Kidney (tissue), 14 donors: ENCODE measurements around the gene ARHGAP29. TPM values are rescaled to one million over a fixed set of nuclear protein-coding genes. Genes with fewer than 3 reads are reported as not detected.
"Not testable (repeated sequence)": the region's sequence is repeated elsewhere in the genome, so short reads cannot be mapped to it uniquely, and the experiment has no call there.

ENCODE experiments used
- DNase-seq, 5 donors: peaks; one replicate each; pipeline ENCODE4 v3.0.0-alpha.2; 2013 to 2020
- FAIRE-seq: peaks from 2 replicates; lab custom pipeline; 2012; peaks lifted over from hg19 to GRCh38; lab: Jason Lieb, UNC
- H3K27ac ChIP-seq, 2 donors: one replicate each; pipeline ENCODE4 v1.7.0; 2013; ENCODE audit warnings: low read depth in 2 of 2, low read length in 2 of 2, inconsistent platforms in 1 of 2
- H3K27me3 ChIP-seq: one replicate; pipeline ENCODE4 v1.7.1; 2013; ENCODE audit warnings: low read length, inconsistent platforms; ENCODE audit not compliant: control insufficient read depth, insufficient read depth
- H3K36me3 ChIP-seq, 3 donors: one replicate each; pipeline versions ENCODE4 v1.7.0 to v1.7.1; 2013; ENCODE audit warnings: low read length in 3 of 3, control low read depth in 1 of 3, inconsistent platforms in 1 of 3; ENCODE audit not compliant: insufficient read depth in 3 of 3, control insufficient read depth in 2 of 3
- H3K4me1 ChIP-seq, 3 donors: one replicate each; pipeline versions ENCODE4 v1.7.0 to v1.7.1; 2013; ENCODE audit warnings: low read length in 3 of 3, inconsistent platforms in 1 of 3, low read depth in 1 of 3; ENCODE audit not compliant: control insufficient read depth in 2 of 3, insufficient read depth in 2 of 3
- H3K4me3 ChIP-seq, 3 donors: one replicate each; pipeline versions ENCODE4 v1.7.0 to v1.8.1; 2013; ENCODE audit warnings: low read length in 3 of 3, control low read depth in 1 of 3, inconsistent platforms in 1 of 3
- H3K9ac ChIP-seq, 3 donors: one replicate each; pipeline versions ENCODE4 v1.7.0 to v1.7.1; 2013; ENCODE audit warnings: low read length in 3 of 3, control low read depth in 1 of 3, inconsistent platforms in 1 of 3
- H3K9me3 ChIP-seq, 3 donors: one replicate each; pipeline versions ENCODE4 v1.7.0 to v1.7.1; 2013; ENCODE audit warnings: low read length in 3 of 3, control low read depth in 1 of 3, inconsistent platforms in 1 of 3; ENCODE audit not compliant: control insufficient read depth in 2 of 3, insufficient read depth in 1 of 3
- CTCF ChIP-seq: IDR thresholded peaks from 3 replicates; pipeline ENCODE4 v1.5.1; 2012; ENCODE audit warnings: mild to moderate bottlenecking, moderate library complexity, borderline replicate concordance; ENCODE audit not compliant: insufficient read depth; ENCODE audit errors: extremely low read depth
- intact Hi-C: fragments of 100-400 bp; cut with DNase I; formaldehyde crosslinking; loops from one replicate; pipeline ENCODE4 v1.11.1; 2022
- polyA plus RNA-seq: library from polyadenylated mRNA; stranded (reverse); fragments of 350-450 nt; fragmentation: Illumina TruSeq; extraction: RNeasy Lipid Tissue Mini Kit (QIAGEN cat#74804); gene quantifications from one replicate; pipeline ENCODE4 v1.2.3, GENCODE V29; 2014; ENCODE audit warnings: low read depth, low replicate concordance; ENCODE audit not compliant: insufficient read depth
- total RNA-seq: library from RNA; stranded (reverse); fragmentation: NEBNext Ultra II Directional; extraction: Animal tissue kit (Norgen Biotek cat#: 25700); gene quantifications from one replicate; pipeline ENCODE4 v1.2.1, GENCODE V29; 2021
- donor health status: control.
- donor health status: control.
- donor health status: control.
- donor health status: control.
- donor health status: control.
- donor health status: DM: yes; HTN: yes; CAD: no.
- donor health status: Normal renal cell carcinoma (clear cell type).

The ARHGAP29 gene
- total and polyA plus RNA-seq, 2 donors from 2014 or later: 15.9 to 145 TPM

- H3K27me3 ChIP-seq: no peaks in the 10 kb centered on the region
- H3K27ac ChIP-seq: no peak overlapping the region
- H3K9me3 ChIP-seq: no peaks in the 10 kb centered on the region
- H3K4me1 ChIP-seq: no peaks in the 10 kb centered on the region
- H3K9ac ChIP-seq: no peak overlapping the region
- FAIRE-seq (no peak), DNase-seq (no peak)
- intact Hi-C loops: no loop called here
- no peak overlapping the region for H3K4me3 ChIP-seq
- no peak for TF ChIP-seq CTCF
- H3K36me3 ChIP-seq: peaks cover 5 to 25% (median 15%) of the 10 kb centered on the region in 3 donors
Measured at GRCh38 chr1:94169126-94169525, 68.3 kb downstream of the ARHGAP29 start.

GRCh38 chr1:94165843-94166242 is 71.5 kb downstream of the ARHGAP29 start:
- intact Hi-C loops: no loop called here
- Histone ChIP-seq H3K27ac (no peak overlapping the region), H3K27me3 (no peaks in the 10 kb centered on the region), H3K9ac (no peak overlapping the region), H3K36me3 (peaks cover 0 to 4% (median 0%) of the 10 kb centered on the region in 3 donors), H3K4me1 (no peaks in the 10 kb centered on the region), H3K4me3 (no peak overlapping the region), H3K9me3 (no peaks in the 10 kb centered on the region)
- TF ChIP-seq CTCF: no peak
- FAIRE-seq (no peak), DNase-seq (no peak)

- H3K9ac ChIP-seq, FAIRE-seq, H3K9me3 ChIP-seq, H3K4me1 ChIP-seq, H3K27ac ChIP-seq, intact Hi-C loops, DNase-seq, H3K4me3 ChIP-seq, H3K36me3 ChIP-seq, H3K27me3 ChIP-seq: not testable (repeated sequence)
Measured at GRCh38 chr1:94164885-94165284, 72.5 kb downstream of the ARHGAP29 start.

- H3K9ac ChIP-seq, DNase-seq, H3K27me3 ChIP-seq, FAIRE-seq, H3K36me3 ChIP-seq, H3K27ac ChIP-seq, H3K4me1 ChIP-seq, intact Hi-C loops, H3K4me3 ChIP-seq, H3K9me3 ChIP-seq: not testable (repeated sequence)
Measured at GRCh38 chr1:94164121-94164520, 73.3 kb downstream of the ARHGAP29 start.

GRCh38 chr1:94163249-94163648 is 74.1 kb downstream of the ARHGAP29 start:
- DNase-seq, H3K36me3 ChIP-seq, H3K9ac ChIP-seq, FAIRE-seq, H3K9me3 ChIP-seq, intact Hi-C loops, H3K4me1 ChIP-seq, H3K27me3 ChIP-seq, H3K27ac ChIP-seq, H3K4me3 ChIP-seq: not testable (repeated sequence)
